ENCODE results near the gene C6orf120.

C6orf120 gene

GRCh38 chr6:169720207-169720855 lies 18.4 kb downstream of the C6orf120 start:
- TF ChIP-seq, protein P1, sequence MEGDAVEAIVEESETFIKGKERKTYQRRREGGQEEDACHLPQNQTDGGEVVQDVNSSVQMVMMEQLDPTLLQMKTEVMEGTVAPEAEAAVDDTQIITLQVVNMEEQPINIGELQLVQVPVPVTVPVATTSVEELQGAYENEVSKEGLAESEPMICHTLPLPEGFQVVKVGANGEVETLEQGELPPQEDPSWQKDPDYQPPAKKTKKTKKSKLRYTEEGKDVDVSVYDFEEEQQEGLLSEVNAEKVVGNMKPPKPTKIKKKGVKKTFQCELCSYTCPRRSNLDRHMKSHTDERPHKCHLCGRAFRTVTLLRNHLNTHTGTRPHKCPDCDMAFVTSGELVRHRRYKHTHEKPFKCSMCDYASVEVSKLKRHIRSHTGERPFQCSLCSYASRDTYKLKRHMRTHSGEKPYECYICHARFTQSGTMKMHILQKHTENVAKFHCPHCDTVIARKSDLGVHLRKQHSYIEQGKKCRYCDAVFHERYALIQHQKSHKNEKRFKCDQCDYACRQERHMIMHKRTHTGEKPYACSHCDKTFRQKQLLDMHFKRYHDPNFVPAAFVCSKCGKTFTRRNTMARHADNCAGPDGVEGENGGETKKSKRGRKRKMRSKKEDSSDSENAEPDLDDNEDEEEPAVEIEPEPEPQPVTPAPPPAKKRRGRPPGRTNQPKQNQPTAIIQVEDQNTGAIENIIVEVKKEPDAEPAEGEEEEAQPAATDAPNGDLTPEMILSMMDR (conservative IDR thresholded peaks at IDR 0.05): peak; percentile 23; the same call in 1 of the 2 replicates
- no peak for TF ChIP-seq ZFX (IDR thresholded peaks at IDR 0.05)
- no peak overlapping the region for H3K27ac ChIP-seq

DNA sequence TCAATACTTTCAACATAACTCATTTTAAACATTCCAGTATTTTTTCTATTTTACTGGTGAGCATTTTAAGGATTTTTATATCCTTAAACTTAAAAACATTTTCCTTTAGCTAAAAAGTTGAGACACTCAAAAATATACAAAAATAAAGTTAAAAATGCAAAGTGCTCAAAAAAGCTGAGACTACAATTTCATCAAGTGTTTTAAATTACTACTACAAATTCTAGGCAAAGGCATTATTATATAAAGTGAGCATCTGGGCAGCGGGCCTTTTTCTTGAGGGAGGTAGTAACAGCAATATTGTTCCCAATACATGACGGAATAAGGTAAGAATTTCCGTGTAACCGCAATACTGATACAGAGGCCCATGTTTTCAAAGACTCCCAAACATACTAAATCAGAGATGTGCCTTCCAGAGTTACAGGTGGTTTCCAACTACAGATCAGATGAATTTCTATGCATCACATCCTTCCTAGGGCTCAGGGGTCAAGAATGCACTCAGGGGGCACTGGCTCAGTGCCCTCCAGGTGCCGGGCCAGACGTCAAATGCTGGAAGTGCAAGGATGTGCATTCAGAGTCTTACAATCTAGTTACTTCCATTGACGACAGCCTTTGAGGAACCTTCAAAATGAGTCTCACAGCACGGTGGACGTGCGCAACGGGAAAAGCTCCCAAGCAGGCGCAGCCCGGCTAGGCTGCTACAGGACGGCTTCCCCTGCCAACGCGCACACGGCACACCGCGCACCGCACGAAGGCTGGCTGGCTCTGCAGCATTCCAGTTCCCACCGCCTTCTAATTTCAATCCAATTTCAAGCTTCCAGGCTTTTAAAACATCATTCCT lies 20.7 kb downstream of the C6orf120 start:
- peak overlapping the region; percentile 70 for H3K27ac ChIP-seq
- TF ChIP-seq, protein P1 (conservative IDR thresholded peaks at IDR 0.05): no peak
- no peak for TF ChIP-seq ZFX (IDR thresholded peaks at IDR 0.05)

DNA sequence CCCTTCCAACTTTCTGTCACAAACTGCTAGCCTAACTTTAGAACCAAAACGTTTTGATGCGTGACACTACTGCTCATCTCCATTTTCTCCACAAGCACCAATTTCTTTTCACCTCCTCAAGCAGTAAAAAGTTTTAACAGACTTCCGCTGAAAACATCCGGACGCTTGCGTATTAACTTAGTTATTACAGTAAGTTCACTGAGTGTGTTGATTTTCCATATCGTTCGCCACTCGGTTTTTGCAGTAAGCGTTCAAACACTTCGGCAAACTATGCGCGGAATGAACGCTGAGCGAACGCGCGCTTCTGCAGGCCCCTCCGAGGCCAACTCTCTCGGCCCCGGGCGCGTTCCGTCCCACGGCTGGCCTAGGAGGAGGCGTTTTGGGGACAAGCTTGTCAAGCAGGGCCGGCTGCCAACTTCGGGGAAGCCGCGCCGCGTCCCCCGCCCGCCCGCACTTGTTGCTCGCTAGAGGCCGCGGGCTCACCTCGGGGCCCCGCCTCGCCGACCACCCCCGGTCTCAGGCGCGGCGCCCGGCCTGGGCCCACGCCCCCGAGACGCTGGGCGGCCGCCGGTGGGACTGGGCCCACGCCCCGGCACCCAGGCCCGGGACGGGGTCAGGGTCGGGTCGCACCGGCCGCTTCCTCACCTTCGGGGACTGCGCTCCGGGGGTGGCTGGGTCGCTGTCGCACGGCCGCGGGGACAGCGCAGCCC lies 21.4 kb downstream of the C6orf120 start:
- H3K27ac ChIP-seq: peak overlapping the region; percentile 70
- TF ChIP-seq, protein P1 (conservative IDR thresholded peaks at IDR 0.05): no peak
- peak; percentile 84 for TF ChIP-seq ZFX (IDR thresholded peaks at IDR 0.05)

DNA sequence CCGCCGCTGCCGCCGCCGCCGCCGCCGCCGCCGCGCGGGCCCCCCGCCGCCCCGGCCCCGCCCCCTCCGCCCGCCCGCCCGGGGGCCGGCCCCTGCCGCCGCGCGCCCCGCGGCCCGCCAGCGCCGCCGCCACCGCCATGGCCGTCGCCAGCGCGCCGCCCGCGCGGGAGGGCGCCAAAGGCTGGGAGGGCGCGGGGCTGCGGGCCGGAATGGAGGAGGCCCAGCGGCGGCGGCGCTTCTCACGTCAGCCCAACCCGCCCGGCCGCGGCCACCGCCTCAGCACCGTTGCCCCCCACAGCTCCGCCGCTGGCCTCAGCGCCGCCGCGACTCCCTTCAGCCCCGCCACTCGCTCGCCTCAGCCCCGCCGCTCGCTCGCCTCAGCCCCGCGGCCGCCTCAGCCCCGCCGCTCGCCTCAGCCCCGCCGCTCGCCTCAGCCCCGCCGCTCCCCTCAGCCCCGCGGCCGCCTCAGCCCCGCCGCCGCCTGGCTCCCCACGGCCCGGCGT lies 22.1 kb downstream of the C6orf120 start:
- H3K27ac ChIP-seq: peak overlapping the region; percentile 70
- TF ChIP-seq, protein P1 (conservative IDR thresholded peaks at IDR 0.05): no peak
- TF ChIP-seq ZFX (IDR thresholded peaks at IDR 0.05): no peak

DNA sequence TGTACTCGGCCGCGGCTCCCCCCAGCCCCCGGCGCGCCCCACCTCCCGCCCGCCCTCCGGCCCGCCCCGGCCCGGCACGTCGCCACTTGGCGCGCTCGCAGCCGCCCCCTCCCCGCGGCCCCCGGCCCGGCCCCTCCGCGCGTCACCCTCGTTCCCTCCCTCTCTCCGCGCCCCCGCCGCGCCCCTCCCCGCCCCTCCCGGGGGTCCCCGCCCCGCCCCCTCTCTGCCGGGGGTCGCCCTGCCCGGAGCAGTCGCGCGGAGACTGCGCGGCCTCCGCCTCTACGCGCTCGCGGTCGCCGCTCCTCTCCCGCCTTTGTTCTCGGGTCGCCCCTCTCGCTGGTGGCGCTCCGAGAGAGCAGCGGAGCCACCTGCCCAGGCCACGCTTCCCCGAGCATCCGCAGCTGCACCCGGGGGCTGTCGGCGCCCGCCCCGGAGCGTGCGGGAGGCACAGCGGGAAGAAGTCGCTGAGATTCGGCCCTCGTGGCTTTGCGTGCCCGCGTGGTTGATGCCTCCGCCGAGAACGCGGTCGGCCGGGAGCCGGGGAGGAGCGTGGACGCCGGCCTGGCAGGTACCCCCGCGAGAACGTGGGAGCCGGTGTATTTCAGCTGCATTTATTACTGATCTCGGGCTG lies 22.7 kb downstream of the C6orf120 start, which contains the start of gene PHF10:
Gene PHF10, minus strand, starts transcription at position 7 of the 631 bp plus-strand sequence. CDS start 569 bp downstream, outside the sequence.
- peak within 1 kb of the TSS; percentile 70 for H3K27ac ChIP-seq
- no peak for TF ChIP-seq ZFX (IDR thresholded peaks at IDR 0.05)
- TF ChIP-seq, protein P1 (conservative IDR thresholded peaks at IDR 0.05): no peak

GRCh38 chr6:169725125-169726048 lies 23.5 kb downstream of the C6orf120 start:
- H3K27ac ChIP-seq: no peak overlapping the region; the same call in 1 of the 2 replicates
- no peak for TF ChIP-seq ZFX (IDR thresholded peaks at IDR 0.05)
- TF ChIP-seq, protein P1 (conservative IDR thresholded peaks at IDR 0.05): no peak

Measured in C4-2B (cell line).